HG03060 (cell line): ENCODE results near the gene EEF1A2.

Experiments used
- ATAC-seq: cut with Tn5 transposase; IDR thresholded peaks from one replicate; pipeline ENCODE4 v1.9.1; 2021; ENCODE audit warnings: low read depth, moderate number of reproducible peaks; ENCODE audit not compliant: unreplicated experiment

Gene EEF1A2

DNA sequence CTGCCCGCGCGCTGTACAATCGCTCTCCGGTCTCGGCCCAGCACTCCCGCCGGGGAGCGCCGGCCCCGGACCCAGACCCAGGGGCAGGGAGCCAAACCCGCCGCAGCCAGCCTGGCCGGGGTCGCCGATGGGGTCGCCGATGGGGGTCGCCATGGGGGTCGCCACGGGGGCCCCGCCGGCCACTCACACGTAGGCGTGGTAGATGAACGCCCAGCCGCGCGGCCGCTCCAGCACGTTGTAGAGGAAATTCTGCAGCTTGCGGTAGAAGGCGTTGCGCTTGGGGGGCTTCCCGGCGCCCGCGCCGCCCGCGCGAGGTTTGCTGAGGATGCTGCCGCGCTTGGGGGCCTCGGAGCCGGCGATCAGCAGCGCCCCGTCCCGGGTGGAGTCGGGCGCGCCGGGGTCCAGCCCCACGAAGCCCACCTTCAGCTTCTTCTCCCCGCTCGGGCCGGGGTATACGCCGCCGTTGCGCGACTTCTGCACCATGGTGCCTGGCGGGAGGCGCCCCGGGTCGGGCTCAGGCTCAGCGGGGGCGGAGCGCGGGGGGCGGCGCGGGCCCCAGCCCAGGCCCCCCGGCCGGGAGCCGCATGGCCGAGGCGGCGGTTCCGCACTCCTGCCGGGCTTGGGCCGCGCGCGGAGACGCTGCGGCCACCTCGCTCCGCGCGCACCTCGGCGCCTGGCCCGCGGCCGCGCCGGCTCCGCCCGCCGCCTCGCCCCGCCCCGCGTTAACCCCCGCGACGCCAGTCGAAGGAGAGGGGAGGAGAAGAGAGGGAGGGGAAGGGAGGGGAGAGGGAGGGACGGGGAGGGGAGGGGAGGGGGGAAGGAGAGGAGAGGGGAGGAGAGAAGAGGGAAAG lies 26.7 kb downstream of the EEF1A2 start, which contains the start of gene KCNQ2:
Gene KCNQ2, minus strand, starts transcription at position 675 of the 851 bp plus-strand sequence. Its CDS starts 192 bp downstream, at position 483.
- no peak for ATAC-seq

DNA sequence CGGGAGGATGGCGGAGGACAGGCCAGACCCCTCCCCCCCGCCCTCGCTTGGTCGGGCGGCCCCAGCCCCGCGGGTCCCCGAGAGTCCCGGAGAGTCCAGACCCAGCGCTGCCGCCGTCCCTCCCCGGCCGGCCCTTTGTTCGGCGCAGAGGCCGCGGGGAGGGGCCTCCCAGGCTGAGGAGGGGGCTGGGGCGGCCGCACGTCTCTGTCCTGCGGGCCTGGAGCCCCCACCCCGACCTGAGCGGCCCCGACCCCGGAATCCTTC lies 27.2 kb downstream of the EEF1A2 start:
- no peak for ATAC-seq

GRCh38 chr20:63471002-63471716 lies 27.7 kb downstream of the EEF1A2 start:
- ATAC-seq: no peak

- no peak for ATAC-seq
Measured at GRCh38 chr20:63470410-63470809, 28.5 kb downstream of the EEF1A2 start.

DNA sequence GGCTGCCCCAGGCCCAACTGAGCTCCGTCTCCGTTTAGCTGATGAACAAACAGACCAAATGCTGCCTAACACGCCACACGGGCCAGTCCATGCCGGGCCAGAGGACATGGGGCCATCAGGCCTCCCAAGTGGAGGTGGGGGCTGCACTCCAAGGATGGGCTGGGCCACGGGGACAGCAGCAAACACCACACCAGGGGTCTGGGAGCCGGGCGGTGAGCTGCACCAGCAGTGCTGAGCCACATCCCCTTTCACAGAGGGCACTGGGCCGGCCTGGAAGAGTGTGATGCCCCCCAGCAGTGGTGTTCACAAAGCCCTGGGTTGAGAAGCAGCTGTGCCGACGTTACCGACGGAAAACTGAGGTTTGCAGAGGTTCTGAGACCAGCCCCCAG lies 29.2 kb downstream of the EEF1A2 start:
- ATAC-seq: no peak

DNA sequence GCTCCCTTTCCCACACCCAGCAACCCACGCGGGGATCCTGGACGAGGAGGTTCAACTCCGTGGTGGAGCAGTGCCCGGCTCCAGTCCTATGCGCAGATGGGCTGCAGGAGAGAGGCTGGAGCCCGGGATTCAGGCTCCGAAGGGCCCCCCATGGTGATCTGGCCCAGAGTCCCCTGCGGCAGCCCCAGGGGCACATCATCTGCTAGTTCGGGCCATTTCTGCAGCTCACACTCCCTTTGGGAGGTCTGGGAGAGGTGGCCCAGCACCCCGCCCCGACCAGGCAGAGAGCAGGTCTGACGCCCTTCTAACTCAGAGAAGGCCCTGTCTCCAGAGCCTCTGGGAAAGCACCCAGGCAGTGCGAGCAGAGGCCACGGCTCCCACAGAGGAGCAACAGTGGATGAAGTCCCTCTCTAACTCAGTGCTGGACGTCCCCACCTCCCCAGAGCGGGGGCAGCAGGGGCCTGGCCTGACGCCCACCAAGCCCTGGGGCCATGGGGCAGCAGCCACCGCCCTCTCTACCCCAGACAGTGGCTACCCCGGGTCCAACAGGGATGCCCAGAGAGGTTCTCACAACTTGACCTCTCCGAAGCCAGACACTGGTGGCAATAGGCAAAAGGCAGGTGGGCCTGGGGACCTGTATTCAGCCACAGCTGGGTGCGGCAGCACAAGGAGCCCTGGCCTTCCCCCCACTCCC lies 29.7 kb downstream of the EEF1A2 start:
- ATAC-seq: no peak

DNA sequence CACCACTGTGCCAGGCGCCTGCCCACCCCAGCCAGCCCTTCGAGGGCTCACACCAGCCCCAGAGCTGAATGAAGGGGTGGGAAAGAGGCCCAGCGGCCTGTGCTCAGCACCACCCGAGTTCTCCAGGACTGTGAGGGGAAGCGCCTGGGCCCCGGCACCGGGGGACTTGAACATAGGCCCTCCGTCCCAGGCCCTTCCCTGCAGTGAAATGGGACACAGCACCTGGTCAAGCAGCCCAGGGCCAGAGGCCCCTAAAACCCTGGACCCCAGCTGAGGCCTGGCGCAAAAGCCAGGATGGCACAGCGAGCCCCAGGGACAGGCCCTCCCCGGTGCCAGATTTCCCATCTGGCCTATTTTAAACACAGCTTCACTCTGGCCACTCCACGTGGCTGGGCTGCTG lies 30.5 kb downstream of the EEF1A2 start:
- ATAC-seq: no peak

DNA sequence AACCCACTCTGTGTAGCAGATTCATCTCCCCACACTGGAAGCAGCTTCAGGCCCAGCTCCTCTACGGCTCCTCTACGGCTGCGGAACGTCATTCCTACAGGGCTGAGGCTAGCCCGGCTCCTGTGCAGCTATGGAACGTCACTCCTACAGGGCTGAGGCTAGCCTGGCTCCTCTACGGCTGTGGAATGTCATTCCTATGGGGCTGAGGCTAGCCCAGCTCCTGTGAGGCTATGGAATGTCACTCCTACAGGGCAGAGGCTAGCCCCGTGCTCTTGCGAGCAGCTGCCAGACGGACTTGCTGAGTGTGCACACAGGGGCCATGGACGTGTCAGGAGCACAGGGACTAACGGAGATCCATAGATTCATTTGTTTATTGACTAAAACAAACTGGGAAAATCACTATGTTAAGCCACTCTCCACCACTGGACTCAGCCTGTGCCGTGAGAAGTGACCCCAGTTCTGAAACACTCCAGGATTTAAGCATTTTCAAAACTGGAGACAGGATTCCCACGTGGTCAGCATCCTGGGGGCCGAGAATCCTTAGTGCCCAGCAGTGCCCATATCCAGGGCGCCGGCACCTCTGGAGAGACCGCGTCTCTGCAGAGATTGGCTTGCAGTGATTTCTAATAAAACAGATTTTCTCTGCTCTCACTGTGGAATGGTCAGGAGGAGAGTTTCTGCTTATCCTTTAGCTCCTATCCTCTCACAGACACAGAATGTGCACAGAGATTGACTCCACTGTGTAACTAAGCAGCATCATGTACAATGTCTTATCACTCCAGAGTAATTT lies 31.4 kb downstream of the EEF1A2 start:
- no peak for ATAC-seq

DNA sequence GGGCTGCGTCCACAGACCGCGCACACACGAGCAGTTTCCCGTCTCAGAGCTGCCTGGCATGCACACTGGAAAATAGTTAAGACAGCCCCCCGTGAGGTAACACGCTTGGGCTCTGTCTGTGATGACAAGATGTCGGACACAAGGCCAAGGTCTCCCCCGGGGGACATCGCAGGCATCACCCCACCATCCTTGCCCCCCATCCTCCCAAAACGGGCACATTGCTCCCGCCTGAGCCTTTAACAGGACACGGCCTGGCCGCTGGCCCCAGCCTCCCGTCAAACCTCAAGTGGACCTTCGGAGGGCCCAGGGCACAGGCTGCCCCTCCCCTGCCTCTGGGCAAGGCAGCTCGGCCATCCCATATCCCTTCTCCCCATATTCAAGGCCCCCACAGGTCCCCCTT lies 32.0 kb downstream of the EEF1A2 start:
- ATAC-seq: no peak

DNA sequence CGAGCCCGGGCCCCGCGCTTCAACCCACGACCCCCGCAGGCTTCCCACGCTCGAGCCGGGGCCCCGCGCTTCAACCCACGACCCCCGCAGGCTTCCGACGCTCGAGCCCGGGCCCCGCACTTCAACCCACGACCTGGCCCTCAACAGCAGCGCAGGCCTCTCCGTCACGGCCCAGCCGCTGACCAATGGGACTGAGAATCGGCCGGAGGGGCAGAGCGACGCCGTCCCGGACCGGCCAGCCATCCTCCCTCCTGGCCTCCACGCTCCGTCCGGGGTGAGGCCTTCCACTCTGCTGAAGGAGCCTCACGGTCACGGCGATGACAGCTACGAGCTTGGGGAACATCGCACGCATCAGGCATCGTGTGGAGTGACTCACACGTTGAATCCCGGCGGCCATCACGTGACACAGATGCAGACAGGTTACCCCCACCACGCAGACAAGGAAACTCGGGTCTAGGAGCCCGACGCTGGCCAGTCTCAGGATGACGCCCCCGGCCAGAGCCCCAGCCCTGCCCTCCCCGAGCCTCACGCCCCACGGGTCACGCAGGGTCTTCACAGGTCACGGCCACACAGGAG lies 32.5 kb downstream of the EEF1A2 start:
- no peak for ATAC-seq

DNA sequence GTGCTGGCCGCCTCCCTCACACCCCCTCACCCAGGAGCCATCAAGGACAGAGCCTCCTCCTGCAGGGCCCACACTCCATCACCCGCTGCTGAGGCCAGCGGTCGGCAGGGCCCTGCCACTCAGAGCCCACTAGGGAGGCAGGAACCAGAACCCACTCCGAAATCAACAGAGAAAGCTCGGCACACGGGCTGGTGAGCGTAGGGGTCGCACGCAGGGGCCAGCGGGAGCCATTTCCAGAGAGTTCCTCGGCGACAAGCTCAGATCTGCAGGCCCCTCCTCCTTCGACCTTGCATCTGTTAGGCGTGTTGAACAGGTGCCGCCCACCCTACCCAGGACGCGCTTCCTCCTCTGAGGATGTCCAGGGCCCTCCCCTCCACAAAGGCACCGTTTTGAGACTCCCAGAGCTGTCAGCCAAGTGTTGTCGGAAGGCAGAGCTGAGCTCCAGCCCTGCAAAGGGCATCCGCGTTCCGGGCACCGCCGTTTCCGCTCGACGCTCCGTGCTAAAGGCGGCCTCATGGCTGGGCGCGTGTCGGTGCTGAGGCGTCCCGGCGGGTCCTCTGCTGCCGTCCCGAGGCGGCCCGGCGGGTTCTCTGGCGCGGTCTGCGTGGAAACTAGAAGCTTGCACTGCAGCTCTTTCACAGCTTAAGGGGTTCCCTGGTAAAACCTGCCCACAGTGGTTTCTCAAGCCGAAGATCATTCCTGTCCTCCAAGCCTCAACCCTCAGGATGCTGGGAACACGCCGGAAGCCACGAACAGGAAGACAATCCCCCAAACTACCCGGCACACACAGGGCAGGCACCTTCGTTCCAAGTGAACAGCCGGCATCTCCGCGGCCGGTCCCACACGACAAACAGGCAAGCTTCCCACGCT lies 33.3 kb downstream of the EEF1A2 start:
- ATAC-seq: no peak

DNA sequence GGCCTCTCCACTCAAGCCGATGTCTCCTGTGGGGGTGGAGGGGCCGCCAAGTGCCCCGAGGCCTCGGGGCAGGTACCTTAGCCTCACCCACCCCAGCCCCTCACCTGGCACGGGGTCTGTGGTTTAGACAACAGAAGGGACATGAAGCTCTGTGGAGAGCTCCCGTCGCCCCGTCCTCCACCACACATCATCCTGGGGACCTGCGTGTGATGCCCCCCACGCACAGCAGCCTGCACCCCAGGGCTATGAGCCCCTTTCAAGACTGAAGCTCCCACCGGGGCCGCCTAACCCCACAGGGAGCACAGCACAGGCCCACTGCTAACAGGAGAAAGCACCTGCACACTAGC lies 34.6 kb downstream of the EEF1A2 start:
- no peak for ATAC-seq

DNA sequence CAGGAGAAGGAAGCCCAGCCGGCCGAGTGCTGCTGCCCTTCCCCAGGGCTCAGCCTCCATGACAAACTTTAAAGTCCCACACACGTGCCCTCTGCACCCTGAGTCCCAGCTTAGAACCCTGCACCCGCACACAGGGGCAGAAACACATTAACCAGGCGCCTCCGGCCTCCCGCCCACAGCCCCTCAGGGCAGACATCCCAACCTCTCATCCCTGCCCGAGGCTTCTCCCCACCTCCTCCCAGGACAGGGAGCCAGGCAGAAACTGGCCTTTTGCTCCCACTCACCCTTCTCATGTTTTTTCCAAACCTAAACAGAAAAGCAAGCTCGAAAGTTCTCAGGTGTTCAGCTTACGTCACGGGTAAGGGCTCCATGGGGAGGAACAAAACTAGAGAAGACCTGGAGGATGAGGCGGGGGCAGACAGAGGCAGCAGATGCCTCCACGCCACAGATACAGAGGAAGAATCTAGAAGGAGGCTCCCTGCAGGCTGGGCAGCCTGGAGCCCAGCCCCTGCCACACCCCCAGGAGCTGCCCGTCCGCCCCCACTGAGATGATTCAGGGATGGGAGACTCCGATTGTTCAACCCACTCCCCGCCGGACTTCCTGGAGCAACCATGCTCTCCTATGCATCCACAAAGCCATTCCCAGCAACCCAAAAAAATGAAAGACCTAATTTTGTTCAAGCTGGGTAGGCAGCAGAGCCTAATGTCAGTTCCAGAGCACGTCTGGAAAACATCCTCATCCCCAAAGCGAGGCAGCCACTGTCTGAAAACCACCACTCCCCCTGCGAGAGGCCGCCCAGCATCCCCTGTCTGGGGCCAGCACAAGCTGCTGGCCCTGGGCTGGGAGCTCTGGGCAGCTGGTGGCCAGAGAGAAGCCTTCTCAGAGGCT lies 35.2 kb downstream of the EEF1A2 start:
- no peak for ATAC-seq

DNA sequence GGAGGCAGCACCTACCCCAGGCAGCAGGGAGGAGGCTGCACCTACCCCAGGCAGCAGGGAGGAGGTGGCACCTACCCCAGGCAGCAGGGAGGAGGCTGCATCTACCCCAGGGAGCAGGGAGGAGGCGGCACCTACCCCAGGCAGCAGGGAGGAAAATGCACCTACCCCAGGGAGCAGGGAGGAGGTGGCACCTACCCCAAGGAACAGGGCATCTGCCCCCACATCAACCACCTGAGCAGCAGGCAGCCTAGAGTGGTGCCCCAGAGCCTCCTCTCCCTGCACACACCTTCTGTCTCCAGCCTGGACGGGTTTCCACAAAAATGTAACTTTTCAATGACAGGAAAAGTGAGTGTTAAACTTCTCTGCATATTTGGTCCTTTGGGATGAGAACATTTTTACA lies 36.6 kb downstream of the EEF1A2 start:
- no peak for ATAC-seq

DNA sequence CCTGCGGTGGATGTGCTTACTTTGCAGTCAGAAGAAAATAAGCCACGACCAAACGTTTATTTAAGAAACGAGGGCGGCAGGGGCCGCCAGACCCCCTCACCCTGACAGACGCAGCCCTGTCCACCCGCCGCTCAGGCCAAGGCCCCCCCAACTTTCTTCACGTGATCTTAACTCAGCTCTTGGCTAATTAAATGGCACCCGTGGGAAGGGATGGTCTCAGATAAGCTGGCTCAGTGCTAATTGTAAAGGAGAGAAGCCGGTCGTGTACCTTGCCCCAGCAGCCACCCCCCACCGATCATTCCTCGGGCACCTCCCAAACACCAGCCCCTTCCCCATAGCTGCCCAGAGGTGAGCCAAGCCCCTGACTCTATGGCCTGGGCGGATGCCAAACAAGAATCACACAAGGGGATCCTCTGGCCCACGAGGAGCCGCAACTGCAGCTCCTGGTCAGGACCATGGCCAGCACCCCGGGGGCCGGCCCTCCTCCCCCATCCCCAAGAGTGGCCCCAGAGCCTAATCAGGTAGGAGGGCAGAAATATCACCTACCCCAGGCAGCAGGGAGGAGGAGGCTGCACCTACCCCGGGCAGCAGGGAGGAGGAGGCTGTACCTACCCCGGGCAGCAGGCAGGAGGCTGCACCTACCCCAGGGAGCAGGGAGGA lies 37.6 kb downstream of the EEF1A2 start:
- ATAC-seq: no peak

DNA sequence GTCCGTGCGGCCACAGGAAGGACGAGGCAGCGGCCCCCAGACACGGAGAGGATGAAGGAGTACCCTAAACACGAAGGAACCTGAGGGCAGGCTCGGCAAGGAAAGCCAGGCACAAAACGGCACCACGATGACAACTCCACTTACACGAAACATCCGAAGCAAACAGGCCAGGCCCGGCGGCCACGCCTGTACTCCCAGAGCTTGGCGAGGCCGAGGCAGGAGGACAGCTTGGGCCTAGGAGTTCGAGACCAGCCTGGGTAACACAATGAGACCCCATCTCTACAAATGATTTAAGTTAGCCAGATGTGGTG lies 39.9 kb downstream of the EEF1A2 start:
- no peak for ATAC-seq

DNA sequence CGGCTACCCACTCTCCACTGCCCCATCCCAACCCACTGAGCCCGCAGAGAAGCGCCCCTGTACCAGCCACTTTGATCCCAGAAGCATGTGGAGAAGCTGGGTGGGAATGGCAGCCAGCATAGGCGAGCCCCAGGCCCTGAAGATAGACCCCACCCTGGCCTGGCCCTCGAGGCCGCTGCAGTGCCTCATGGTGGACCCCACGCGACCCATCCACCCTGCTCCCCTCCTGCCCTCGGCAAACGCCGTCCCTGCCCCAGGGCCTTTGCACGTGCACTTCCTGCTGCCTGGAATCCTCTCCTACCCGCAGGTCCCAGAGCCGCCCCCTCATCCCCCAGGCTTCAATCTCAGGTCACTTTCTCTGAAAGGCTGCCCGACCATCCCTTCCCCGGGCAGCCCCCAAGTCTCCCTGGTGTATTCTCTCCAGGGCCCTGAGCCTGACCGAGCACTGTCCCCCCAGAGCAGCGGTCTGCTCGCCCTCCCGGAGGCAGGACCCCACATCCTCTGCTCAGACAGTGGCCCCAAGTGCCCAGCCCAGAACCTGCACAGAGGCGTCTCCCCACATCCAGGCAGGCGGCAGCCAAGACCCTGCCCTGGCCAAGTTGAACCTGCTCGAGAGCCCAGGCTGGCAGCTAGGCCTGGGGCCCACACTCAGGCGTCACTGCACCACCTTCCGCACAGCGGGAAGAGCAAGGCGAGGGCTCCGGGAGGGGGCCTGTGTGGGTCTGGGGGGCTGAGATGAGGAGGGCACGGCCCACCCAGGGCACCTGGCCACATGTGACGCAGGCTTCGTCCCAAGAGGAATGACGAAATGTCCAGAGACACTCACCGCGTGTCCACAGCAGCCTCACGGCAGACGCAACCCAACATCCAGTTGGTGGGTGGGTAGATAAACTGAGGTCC lies 40.5 kb downstream of the EEF1A2 start:
- ATAC-seq: no peak
